ENCODE measurements around the gene ZNF316. TPM values are rescaled to one million over a fixed set of nuclear protein-coding genes. Genes with fewer than 3 reads are reported as not detected.
"Not testable (repeated sequence)": the region's sequence is repeated elsewhere in the genome, so short reads cannot be mapped to it uniquely, and the experiment has no call there.

The ZNF316 gene
- total RNA-seq, 1 donor from 2014 or later, result 37.5 TPM

DNA sequence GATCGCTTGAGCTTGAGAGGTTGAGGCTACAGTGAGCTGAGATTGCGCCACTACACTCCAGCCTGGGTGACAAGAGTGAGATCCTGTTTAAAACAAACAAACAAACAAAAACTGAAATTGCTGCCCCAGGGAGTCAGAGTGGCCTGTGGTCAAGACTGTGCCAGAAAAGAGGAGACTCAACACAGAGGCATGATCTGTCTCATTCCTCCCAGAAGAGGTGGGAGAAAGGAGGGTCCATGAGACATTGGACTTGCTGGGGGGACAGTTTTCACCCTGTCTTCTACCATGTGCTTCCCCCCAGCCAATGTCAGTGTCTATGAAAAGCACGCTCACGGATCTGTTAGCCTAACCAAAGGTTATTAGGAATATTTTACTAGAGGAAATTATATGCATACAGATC is 18.5 kb upstream of the ZNF316 start:
- no peak for ATAC-seq
- intact Hi-C loops (cut with DNase I), result no loop called here
- DNase-seq (ENCODE audit: low spot score), result no peak

- DNase-seq (ENCODE audit: low spot score) (no peak), ATAC-seq (no peak)
- intact Hi-C loops (cut with DNase I), result no loop called here
Measured at GRCh38 chr7:6619961-6620360, 17.2 kb upstream of the ZNF316 start.

DNA sequence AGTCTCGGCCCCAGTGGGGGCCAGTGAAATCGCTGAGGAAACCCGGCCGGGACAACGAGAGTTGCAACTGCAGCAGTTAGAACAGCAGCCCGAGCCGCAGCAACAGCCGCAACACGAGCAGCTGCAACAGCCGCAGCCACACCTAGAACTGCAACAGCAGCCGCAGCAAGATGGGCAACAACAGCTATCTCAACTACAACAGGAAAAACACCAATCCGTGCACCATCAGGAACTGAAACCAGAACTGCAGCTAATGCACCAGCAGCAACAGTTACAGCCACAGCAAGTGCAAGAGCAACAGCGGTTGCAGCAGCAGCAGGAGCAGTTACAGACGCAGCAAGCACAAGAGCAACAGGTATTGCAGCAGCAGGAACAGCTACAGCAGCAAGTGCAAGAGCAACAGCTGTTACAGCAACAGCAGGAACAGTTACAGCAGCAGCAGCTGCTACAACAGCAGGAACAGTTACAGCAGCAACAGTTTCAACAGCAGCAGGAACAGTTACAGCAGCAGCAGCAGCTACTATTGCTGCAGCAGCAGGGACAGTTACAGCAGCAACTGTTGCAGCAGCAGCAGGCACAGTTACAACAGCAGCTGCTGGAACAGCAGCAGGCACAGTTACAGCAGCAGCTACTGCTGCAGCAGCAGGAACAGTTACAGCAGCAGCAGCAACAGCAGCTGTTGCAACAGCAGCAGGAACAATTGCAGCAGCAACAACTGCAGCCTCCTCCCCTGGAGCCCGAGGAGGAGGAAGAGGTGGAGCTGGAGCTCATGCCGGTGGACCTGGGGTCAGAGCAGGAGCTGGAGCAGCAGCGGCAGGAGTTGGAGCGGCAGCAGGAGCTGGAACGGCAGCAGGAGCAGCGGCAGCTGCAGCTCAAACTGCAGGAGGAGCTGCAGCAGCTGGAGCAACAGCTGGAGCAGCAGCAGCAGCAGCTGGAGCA is 15.7 kb upstream of the ZNF316 start:
- intact Hi-C loops (cut with DNase I), result no loop called here
- ATAC-seq, result no peak

DNA sequence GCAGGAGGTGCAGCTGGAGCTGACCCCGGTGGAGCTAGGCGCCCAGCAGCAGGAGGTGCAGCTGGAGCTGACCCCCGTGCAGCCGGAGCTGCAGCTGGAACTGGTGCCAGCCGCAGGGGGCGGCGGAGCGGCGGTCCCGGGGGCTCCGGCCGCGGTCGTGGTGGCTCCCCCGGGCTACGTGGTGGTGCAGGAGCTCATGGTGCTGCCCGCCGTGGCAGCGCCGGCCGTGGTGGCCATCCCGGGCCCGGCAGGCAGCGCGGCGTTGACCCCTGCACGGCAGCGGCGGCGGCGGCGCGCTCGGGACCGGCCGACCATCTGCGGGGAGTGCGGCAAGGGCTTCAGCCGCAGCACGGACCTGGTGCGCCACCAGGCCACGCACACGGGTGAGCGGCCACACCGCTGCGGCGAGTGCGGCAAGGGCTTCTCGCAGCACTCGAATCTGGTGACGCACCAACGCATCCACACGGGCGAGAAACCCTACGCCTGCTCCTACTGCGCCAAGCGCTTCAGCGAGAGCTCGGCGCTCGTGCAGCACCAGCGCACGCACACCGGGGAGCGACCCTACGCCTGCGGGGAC is 14.9 kb upstream of the ZNF316 start:
- ATAC-seq (no peak), DNase-seq (ENCODE audit: low spot score) (no peak)
- intact Hi-C loops (cut with DNase I), result no loop called here

More for the DNA sequence above, 15.7 kb upstream of the ZNF316 start:
- DNase-seq (ENCODE audit: low spot score), result no peak

GRCh38 chr7:6623589-6624245 is 13.4 kb upstream of the ZNF316 start:
- DNase-seq (ENCODE audit: low spot score) (no peak), ATAC-seq (no peak)
- intact Hi-C loops (cut with DNase I), result no loop called here

DNA sequence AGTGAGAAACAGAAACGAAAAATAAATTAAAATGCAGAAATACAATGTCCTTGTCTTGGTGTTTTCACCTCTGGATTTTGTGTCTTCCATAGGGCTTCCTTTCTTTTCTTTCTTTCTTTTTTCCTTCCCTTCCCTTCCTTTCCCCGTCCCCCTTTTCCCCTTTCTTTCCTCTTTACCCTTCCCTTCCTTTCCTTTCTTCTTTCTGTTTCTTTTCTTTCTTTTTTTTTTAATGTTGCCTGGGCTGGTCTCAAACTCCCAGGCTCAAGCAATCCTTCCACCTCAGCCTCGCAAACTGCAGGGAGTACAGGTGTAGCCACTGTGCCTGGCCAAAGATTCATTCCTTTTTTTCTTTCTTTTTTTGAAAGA is 12.9 kb upstream of the ZNF316 start:
- intact Hi-C loops (cut with DNase I), result no loop called here
- no peak for DNase-seq (ENCODE audit: low spot score)
- no peak for ATAC-seq

DNA sequence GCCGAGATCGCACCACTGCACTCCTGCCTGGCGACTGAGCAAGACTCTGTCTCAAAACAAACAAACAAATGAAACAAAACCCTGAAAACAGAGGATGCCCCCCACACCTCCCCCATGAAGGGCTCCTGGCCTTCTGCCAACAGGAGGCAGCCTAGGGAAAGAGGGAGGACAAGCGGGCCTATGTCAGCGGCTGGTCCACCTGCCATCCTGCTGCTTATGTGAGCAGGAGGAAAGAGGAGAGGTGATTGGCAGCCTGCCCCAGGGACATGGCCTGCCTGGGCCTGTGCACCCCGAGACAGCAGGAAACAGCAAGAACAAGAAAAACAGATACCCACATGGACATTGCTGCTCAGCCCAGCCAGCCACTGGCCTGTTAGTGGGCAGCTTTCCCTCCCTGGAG is 9.1 kb upstream of the ZNF316 start:
- DNase-seq (ENCODE audit: low spot score), result no peak
- ATAC-seq, result no peak
- intact Hi-C loops (cut with DNase I), result no loop called here

DNA sequence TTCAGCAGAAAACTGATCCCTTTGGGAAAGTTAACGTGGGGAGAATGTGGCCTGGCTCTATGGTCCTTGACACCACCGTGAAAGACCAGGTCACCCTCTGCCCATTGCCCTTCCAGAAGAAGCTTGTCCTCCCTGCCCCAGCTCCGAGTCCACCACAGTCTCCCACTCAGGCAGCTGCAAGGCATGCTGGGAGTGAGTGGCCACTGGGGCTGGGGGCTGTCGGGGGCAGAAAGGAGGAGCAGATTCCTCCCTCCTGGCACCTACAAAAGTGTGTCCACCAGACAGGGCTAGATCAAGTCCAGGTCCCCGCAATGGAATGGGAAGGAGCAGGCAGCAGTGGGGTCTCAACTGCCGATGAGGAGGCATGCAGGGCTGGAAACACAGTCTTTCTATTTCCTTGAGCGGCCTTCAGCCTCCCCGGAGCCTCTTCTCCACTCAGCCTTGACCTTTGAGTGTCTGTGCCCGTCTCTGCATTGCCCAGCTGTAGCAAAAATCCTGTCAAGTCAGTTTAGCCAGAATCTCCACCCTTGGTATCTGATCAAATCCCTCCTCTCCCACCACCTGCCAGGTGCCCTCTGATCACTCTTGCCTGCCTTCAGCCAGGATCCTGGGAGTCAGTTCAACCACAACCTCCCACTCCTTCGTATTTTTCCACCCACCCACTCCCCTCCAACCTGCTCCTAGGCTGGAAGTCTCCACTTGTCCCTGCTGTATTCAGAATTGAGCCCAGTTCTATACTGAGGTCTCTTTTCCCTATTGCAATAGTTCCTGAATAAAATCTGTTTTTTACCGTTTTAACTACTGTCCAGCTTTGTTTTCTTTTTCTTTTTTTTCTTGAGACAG is 6.9 kb upstream of the ZNF316 start:
- intact Hi-C loops (cut with DNase I), result no loop called here
- DNase-seq (ENCODE audit: low spot score), result no peak
- no peak for ATAC-seq

DNA sequence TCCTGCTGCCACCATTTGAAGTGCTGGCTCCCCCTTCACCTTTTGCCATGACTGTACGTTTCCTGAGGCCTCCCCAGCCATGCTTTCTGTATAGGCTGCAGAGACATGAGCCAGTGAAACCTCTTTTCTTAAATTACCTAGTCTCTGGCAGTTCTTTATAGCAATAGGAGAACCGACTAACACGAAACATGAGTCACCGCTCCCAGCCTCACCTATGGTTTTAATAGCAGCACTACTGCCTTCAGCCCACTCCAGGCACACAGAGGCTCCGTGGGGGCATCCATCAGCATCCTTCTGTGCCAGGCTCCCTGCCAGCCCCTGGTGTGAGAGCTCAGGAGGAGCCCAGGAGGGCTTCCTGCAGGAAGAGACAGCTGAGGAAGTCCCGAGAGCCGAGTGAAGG is 5.5 kb upstream of the ZNF316 start:
- no peak for ATAC-seq

GRCh38 chr7:6634021-6634420 is 3.1 kb upstream of the ZNF316 start:
- ATAC-seq (no peak), DNase-seq (ENCODE audit: low spot score) (no peak)
- intact Hi-C loops (cut with DNase I), result no loop called here

More for the DNA sequence above, 5.5 kb upstream of the ZNF316 start:
- intact Hi-C loops (cut with DNase I), result no loop called here
- no peak for DNase-seq (ENCODE audit: low spot score)

DNA sequence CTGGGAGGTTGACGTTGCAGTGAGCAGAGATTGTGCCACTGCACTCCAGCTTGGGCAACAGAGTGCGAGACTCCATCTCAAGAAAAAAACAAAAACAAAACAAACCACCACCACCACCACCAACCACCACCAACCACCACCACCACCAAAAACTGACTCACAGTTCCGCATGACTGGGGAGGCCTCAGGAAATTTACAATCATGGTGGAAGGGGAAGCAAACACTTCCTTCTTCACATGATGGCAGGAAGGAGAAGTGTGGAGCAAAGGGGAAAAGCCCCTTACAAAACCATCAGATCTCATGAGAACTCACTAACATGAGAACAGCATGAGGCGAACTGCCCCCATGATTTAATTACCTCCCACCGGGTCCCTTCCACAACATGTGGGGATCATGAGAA is 2.1 kb upstream of the ZNF316 start:
- intact Hi-C loops (cut with DNase I), result not testable (repeated sequence)

DNA sequence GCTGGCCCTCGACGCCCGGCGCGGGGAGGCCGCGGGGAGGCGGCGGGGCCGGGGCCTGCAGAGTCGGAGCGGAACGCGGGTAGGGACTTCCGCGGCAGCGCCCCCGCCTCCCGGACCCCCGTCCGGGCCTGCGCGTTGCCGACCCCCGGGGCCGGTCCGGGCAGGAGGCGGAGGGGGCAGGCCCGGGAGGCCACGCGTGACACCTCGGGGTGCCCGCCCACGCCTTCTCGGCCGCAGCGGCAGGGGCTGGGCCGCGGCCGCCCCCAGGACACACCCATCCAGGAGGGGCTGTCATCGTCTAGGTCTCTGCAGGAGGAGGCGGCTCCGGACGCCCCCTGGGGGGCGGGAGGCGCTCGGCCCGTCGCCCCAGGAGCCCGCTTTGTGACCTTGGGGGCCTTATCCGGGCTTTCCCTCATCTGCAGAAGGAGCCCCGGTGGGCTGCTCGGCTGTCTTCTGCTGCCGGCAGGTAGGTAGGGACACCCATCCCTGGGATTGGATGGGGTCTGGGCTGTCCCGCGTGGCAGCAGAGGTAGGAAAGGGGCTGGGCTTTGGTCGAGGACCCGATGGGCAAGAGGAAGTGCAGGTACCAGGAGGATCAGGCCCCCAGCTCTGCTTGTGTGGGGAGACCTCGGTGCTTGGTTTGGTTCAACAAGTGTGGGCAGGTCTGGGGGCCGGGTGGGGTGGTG is 569 bp downstream of the ZNF316 start:
- intact Hi-C loops (cut with DNase I), result no loop called here
- ATAC-seq (peak; percentile 21), DNase-seq (ENCODE audit: low spot score) (no peak)

More for the DNA sequence above, 2.1 kb upstream of the ZNF316 start:
- not testable (repeated sequence) for DNase-seq (ENCODE audit: low spot score); ATAC-seq

DNA sequence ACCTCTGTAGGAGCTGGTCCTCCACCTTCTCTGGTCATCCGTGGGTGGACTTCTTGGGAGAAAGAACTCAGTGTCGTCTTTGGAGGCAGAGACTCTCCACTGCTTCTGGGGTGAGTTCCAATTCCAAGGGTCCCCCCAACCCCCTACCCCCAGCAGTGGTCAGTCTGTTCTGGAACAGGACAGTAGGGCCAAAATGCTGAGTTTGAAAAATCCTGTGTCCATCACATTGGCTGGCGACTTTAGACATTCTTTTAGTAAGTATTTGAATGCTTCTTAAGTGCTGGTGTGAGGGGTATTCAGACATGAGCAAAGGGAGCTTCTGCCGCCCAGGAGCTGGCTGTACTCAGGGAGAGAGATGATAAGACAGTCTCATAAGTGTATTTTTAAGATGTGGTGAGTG is 1.9 kb downstream of the ZNF316 start:
- ATAC-seq, result no peak
- no peak for DNase-seq (ENCODE audit: low spot score)
- intact Hi-C loops (cut with DNase I), result no loop called here

DNA sequence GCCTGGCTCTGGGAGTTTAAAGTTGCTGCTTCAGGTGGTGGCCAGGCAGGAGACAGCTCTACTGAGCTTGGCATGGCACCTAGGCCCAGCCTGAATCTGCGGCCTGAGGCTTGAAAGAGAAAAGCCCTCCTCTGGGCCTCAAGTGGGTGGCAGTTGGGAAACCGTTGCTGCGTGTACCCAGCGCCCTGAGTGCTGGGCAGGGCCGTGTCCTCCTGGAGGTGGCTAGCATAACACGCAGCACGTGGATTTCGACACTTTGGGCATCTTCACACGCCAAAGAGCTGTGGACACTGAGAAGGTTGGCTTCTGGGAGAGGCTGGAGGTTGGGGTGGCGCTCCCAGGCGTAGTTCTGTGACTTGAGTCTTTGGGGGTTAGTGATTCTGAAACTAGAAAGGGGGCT is 2.5 kb downstream of the ZNF316 start:
- intact Hi-C loops (cut with DNase I), result no loop called here
- DNase-seq (ENCODE audit: low spot score) (no peak), ATAC-seq (no peak)

- DNase-seq (ENCODE audit: low spot score), result no peak
- intact Hi-C loops (cut with DNase I), result no loop called here
- peak; percentile 39 for ATAC-seq
Measured at GRCh38 chr7:6640246-6640721, 3.2 kb downstream of the ZNF316 start.

GRCh38 chr7:6641305-6642035 is 4.4 kb downstream of the ZNF316 start:
- intact Hi-C loops (cut with DNase I), result no loop called here
- DNase-seq (ENCODE audit: low spot score) (no peak), ATAC-seq (no peak)

- no peak for DNase-seq (ENCODE audit: low spot score)
- no peak for ATAC-seq
- intact Hi-C loops (cut with DNase I), result no loop called here
Measured at GRCh38 chr7:6642239-6642839, 5.2 kb downstream of the ZNF316 start.

All from sciatic nerve (tissue), 2 donors.